Activated naive CD4-positive, alpha-beta T cell treated with Interleukin-2 at 50 U/mL for 16 hours (primary cell): Measurements from ENCODE around the gene HDX.
"Not testable (repeated sequence)": the region's sequence is repeated elsewhere in the genome, so short reads cannot be mapped to it uniquely, and the experiment has no call there.

Source experiments
- DNase-seq: peaks from one replicate; pipeline ENCODE4 v3.0.0-alpha.2; 2020

HDX gene

DNA sequence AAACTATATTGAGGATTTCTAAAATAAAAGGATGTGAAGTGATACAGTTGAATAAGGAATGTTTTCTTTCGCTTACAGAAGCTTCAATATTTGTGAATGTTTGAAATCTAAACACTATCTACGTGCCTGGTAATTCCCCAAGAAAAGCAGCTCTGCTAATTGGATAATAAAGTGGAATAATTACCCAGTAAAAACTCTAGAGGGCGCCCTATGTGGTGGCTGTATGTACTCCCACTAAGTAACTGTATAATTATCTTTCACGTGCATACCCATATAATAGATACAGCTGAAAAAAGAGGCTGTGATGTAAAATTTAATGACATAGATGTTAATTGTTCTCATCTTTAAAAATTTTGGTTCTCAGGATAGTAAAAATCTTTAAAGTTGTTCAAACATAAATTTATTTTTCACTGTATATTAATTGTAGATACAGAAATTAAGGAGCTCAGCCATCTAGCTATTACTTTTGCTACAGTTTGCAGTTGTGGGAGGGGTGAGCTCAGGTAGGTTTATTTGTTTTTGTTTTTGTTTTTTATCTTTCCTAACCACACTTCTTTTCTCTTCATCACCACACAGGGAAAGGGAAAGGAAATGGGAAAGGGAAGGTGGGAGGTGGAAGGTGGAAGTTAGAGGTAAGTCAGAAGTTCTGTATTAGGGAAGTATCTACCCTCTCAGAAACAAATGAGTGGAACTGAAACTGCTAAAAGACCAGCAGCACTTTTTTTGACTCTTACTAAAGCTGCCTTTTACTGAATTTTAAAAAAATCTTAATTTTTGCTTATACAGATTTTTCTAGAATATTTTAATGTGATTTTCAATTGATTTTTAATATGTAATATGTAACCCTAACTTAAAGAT is 162.5 kb downstream of the HDX start:
- no peak for DNase-seq

DNA sequence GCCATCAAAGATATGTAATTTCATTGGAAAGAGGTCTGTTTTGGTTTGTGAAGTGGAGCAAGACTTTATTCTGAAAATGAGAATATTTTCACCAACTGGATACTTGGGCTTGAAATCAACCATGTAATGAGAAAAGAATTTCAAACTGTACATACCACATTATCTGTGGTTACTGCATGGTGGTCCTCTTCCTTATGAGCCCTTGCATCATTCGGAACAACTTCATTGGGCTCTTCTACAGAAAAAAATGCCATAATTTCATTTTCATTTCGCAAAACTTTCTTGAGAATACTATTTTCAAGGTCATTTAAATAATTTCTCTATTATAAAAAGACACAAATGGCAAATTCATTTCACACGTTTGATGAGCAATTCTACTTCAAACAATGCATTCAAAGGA is 165.6 kb downstream of the HDX start:
- no peak for DNase-seq

DNA sequence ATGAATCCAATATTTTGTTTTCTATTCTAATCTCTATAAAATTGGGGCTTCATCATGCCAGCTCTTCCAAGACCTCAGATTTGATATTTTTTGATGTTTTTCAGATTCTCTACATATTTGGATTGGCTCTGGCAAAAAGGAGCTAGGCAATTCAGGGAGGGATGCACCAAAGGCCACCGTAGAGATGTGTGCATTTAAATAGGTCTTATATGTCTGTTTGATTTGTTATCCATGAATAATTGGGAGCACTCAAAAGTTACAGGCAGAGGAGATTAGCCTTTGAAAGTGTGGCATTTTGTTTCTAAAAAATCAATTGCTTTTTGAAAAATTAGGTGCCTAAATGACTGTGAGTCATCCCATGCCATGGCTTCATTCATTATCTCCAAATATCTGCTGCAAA is 167.1 kb downstream of the HDX start:
- DNase-seq, result no peak

DNA sequence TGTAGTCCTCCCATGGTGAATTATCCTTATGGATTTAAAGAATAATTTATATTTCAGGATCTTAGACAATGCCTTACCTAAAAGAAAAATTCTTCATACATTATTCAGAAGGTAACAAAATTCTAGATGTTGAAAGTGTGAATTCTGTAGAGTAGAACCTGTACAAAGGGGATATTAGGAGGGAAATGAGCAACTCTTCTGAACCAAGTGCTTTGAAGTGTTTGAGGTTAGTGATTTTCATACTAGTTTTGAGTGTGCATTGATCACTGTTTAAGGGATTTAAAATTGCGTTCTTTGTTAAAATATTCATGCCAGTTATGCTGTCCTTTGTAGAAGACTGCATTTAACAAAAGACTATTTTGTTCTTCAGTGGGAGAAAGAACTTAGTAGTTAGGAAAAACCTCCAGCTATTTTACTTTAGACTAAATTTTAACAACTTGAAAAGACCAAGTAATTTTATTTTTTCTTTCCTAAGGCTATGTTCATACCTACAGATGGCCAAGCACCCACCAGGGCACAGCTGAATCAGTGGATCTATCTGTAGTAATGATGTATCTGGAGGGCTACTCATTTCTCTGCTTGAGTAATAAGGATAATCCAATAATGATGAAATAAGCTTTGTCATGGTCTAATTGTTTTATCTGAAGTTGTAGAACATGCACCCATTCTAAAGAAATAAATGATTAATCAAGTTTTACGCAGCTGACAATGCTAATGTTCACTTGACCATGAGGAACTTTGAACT is 180.0 kb downstream of the HDX start:
- DNase-seq, result no peak

DNA sequence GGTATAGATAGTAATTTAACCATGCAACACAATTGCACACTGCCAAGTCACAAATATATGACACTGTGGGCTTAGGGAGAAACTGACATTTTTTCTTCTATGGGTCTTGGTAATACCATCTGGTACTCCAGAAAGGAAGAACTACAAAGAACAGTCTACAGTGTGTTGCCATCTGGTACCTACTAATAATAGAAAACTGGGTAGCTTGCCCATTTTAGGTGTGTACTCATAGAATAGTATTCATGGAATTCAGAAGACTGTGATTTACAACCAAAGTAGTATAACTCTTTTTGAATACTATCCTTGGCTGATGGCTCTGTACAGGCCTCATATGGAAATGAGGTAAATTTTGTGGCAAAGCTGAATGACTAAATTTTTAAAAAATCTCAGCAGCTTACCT is 181.6 kb downstream of the HDX start:
- no peak for DNase-seq

DNA sequence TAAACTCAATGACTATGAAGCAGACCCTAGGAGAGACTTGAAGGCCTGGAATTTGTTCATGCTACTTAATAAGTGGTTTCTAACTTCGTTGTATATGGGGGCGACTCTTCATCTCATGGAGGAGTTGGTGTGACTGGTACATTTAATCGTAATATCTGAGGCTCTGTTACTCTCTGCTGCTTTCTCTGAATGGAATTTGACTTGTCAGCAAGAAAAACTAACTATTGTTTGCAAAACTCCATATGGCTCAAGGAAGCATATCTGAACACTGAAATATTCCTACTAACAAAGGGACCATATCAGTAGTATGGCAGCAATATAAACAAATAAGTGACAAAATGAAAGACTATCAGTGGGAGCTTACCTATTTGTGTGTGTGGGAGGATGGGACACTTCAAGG is 182.2 kb downstream of the HDX start:
- no peak for DNase-seq

DNA sequence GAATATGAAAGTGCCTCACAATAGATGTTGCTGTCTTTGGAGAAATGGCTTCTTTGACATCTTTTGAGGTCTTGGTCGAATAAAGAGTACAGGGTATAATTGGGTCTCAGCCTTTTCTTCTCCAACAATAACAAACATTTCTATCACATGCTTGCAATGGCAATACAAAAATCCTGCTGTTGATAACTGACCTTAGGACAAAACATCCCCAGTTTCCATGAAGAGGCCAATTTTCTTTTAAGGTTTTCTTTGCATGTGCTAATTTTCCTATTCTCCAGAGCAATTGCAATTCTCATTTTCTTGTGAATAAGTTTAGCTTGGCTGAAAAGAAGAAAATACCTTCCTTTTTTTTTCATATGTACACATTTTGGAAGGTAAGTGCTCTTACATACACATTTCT is 183.6 kb downstream of the HDX start:
- no peak for DNase-seq

DNA sequence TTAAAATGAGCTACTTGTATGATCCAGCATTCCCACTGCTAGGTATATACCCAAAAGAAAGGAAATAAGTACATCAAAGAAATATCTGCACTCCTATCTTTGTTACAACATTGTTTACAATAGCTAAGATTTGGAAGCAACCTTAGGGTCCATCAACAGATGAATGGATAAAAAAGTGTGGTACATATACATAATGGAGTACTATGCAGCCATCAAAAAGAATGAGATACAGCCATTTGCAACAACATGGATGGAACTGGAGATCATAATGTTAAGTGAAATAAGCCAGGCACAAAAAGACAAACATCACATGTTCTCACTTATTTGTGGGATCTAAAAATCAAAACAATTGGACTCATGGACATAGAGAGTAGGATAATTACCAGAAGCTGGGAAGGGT is 186.3 kb downstream of the HDX start:
- not testable (repeated sequence) for DNase-seq
